Activated naive CD8-positive, alpha-beta T cell (primary cell): ENCODE data around the gene RABGAP1L.
"Not testable (repeated sequence)": the region's sequence is repeated elsewhere in the genome, so short reads cannot be mapped to it uniquely, and the experiment has no call there.

ENCODE experiments used
- H3K27ac Mint-ChIP-seq: one replicate; pipeline ENCODE4 v1.8.0; 2021; ENCODE audit warnings: mixed read lengths
- H3K27me3 Mint-ChIP-seq: one replicate; pipeline ENCODE4 v1.8.0; 2021; ENCODE audit warnings: mixed read lengths
- H3K36me3 Mint-ChIP-seq: one replicate; pipeline ENCODE4 v1.8.0; 2021; ENCODE audit warnings: mixed read lengths
- H3K4me1 Mint-ChIP-seq: one replicate; pipeline ENCODE4 v1.8.0; 2021; ENCODE audit warnings: low read depth, mixed read lengths
- H3K4me3 Mint-ChIP-seq: one replicate; pipeline ENCODE4 v1.8.0; 2021; ENCODE audit warnings: mild to moderate bottlenecking, mixed read lengths
- H3K9me3 Mint-ChIP-seq: one replicate; pipeline ENCODE4 v1.8.0; 2021; ENCODE audit warnings: low read depth, mixed read lengths

Gene RABGAP1L

DNA sequence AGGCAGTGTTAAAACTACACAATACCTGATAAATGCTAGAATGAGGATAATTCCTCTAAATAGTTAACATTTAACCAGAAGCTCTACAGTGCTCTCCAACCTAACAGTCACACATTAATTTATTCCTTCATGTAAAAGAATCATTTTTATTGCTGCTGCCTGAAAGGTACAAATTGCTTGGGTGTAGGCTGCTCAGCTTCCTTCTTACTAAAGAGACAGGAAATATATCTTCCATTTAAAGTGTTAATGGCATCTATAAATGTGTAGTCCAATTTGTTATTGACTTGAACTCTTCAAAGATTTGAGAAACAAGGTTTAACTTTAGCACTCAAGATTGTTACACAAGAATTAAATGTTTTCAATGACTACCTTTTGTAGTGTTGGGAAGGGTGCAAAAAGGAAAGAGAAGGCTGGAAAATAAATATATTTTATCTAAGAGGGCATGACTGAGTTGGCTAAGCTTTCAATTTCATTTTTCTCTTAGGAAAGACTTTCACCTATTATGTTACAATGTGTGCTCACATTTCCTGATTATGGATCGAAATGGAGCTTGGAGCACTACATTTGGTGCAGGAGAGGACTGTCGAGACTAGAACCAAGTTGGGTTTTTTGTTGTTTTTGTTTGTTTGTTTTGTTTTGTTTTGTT, 734.9 kb downstream of the RABGAP1L start:
- H3K9me3 Mint-ChIP-seq: no peaks in the 10 kb centered on the region
- H3K36me3 Mint-ChIP-seq: peaks cover 19% of the 10 kb centered on the region
- H3K4me3 Mint-ChIP-seq: no peak overlapping the region
- H3K4me1 Mint-ChIP-seq: peaks cover 7% of the 10 kb centered on the region
- no peak overlapping the region for H3K27ac Mint-ChIP-seq
- H3K27me3 Mint-ChIP-seq: no peaks in the 10 kb centered on the region

DNA sequence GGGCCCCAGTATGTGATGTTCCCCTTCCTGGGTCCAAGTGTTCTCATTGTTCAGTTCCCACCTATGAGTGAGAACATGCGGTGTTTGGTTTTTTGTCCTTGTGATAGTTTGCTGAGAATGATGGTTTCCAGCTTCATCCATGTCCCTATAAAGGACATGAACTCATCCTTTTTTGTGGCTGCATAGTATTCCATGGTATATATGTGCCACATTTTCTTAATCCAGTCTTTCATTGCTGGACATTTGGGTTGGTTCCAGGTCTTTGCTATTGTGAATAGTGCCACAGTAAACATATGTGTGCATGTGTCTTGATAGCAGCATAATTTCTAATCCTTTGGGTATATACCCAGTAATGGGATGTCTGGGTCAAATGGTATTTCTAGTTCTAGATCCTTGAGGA, 736.3 kb downstream of the RABGAP1L start:
- H3K4me1 Mint-ChIP-seq, H3K27ac Mint-ChIP-seq, H3K4me3 Mint-ChIP-seq, H3K27me3 Mint-ChIP-seq, H3K9me3 Mint-ChIP-seq: not testable (repeated sequence)
- peaks cover 27% of the 10 kb centered on the region for H3K36me3 Mint-ChIP-seq

DNA sequence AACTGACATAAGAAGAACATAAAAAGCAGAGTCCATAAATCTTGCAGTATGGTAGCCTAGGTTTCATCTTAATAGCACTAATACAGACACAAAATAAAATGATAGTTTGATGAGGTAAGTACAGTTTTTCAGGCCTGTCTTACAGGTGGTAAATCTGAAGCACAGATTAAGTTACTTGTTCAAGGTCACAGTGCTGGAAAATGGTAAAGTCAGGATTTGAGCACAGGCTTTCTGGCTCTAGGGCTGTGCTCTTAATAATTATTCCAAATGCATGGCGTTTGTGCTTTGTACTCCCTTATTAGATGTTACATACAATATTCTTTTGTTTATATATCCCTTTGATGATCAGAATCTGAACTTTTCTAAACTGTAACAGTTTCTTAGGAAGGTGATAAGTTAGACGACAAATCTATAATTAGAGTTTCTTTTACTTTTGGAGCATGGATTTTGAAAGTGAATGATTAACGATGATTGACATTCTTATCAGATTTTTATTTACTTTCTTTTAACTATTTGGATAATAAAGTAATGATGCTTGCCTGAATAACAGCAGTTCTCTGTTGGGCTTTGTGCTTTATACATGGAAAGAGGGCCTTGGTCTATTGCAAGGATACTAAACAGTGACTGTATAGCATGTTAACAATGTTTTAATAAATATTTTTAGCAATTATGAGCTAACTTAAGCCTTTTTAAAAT, 738.9 kb downstream of the RABGAP1L start:
- H3K4me1 Mint-ChIP-seq: peaks cover 7% of the 10 kb centered on the region
- no peaks in the 10 kb centered on the region for H3K27me3 Mint-ChIP-seq
- no peak overlapping the region for H3K27ac Mint-ChIP-seq
- no peak overlapping the region for H3K4me3 Mint-ChIP-seq
- H3K9me3 Mint-ChIP-seq: no peaks in the 10 kb centered on the region
- peaks cover 30% of the 10 kb centered on the region for H3K36me3 Mint-ChIP-seq

DNA sequence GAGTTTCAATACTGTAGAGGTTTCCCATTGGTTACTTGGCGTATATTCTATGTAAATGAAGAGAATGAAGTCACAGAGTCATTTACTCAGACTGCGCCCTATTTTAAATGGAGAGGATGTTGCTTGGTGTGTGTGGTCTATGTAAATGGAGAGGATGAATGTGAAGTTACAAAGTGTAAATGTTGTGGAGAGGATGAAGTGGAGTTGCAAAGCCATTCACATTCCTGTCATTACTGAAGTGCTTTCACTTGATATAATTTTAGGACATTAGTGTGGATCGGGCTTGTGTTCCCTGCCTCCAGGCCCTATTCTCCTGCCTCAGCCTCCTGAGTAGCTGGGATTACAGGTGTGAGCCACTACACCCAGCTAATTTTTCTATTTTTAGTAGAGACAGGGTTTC, 741.0 kb downstream of the RABGAP1L start:
- no peaks in the 10 kb centered on the region for H3K27me3 Mint-ChIP-seq
- H3K9me3 Mint-ChIP-seq: peaks cover 5% of the 10 kb centered on the region
- H3K4me3 Mint-ChIP-seq: no peak overlapping the region
- H3K4me1 Mint-ChIP-seq: no peaks in the 10 kb centered on the region
- H3K36me3 Mint-ChIP-seq: peaks cover 31% of the 10 kb centered on the region
- H3K27ac Mint-ChIP-seq: no peak overlapping the region

DNA sequence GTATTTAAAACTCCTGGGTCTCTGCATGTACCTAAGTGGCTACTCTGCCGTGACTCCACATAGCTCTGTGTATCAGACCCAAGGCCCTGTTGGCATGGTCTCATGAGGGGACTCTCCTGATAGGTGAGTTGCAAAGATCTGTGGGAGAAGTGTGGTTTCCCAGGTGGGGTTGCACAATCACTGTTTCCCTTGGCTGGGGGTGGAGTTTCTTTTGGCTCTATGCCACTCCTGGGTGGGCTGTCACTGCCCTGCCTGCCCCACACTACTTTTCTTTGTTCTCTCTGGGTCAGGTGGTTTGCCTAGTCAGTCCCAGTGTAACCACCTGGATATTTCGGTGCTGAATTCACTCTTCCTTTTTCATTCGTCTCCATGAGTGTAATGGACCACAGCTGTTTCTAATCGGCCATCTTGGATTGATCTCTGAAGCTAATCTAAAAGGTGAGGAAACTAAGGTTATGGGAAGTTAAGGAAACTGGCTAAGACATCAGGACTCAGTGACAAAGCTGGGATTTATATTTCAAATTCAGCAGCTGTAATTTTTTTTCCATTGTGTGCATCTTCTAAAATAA, 743.3 kb downstream of the RABGAP1L start:
- no peak overlapping the region for H3K4me3 Mint-ChIP-seq
- H3K27me3 Mint-ChIP-seq: no peaks in the 10 kb centered on the region
- H3K27ac Mint-ChIP-seq: no peak overlapping the region
- no peaks in the 10 kb centered on the region for H3K4me1 Mint-ChIP-seq
- H3K9me3 Mint-ChIP-seq: peaks cover 5% of the 10 kb centered on the region
- peaks cover 33% of the 10 kb centered on the region for H3K36me3 Mint-ChIP-seq

DNA sequence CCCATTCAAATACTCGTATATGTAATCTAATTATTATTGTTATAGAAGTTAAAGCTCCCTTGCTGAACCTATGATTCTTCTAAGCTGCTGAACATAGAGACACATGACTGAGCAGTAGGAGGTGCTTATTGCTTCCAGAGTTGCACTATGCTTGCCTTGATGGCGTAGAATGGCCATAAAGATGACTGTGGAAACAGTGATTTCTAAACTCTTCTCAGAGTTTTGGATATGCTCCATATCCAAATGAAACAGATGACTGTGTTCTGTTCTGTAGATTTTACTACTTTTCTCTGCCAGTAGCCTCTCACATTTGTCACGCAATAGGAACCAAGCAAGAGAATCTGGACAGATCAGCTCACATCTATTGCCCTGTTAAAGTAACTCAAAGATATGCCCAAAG, 752.3 kb downstream of the RABGAP1L start:
- H3K27me3 Mint-ChIP-seq: no peaks in the 10 kb centered on the region
- H3K9me3 Mint-ChIP-seq: no peaks in the 10 kb centered on the region
- H3K4me1 Mint-ChIP-seq: peaks cover 23% of the 10 kb centered on the region
- H3K4me3 Mint-ChIP-seq: no peak overlapping the region
- peaks cover 9% of the 10 kb centered on the region for H3K36me3 Mint-ChIP-seq
- H3K27ac Mint-ChIP-seq: peak overlapping the region; percentile 61

DNA sequence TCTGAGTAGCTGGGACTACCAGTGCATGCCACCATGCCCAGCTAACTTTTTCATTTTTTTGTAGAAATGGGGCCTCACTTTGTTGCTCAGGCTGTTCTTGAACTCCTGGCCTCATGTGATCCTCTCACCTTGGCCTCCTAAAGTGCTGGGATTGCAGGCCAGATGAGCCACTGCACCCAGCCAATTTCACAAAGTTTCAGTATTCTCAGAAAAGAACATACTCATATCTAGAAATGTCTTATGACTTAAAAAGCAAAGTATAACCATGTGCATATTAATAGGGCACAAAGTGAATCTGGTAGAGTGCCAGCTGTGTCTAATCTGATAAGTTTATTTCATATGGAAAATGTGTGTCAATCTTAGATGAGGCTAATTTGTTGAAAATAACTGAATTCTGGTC, 752.9 kb downstream of the RABGAP1L start:
- no peak overlapping the region for H3K4me3 Mint-ChIP-seq
- H3K27me3 Mint-ChIP-seq: no peaks in the 10 kb centered on the region
- peaks cover 5% of the 10 kb centered on the region for H3K36me3 Mint-ChIP-seq
- H3K27ac Mint-ChIP-seq: peak overlapping the region; percentile 61
- H3K4me1 Mint-ChIP-seq: peaks cover 24% of the 10 kb centered on the region
- no peaks in the 10 kb centered on the region for H3K9me3 Mint-ChIP-seq

DNA sequence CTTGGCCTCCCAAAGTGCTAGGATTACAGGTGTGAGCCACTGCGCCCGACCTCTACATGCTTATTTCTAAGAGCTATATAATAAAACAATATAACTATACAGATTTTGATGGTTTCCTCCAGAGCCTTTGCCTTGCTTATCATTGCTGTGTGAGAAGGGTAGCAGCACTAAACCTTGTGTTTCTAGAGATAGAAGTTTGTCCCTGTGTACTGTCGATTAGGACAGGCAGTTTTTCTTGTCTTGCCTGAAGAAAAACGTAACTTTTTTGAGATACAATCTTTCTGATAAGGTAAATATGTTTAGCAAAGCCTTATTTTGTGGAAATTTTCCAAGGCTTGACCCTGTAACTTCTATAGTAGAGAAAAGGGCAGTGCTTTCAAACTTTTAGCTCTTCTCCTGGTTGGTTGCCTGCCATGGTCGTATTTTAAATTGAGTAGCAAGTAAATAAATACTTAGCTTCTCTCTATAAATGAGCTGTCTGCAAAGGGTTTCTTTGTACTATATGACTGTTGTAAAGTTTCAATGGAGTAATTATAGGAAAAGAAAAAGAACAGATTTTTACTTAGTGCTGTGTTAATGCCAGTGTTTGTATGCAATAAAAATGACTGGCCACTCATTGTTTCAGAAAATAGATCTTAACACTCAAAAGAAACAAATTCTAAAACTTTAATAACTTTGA, 754.0 kb downstream of the RABGAP1L start:
- H3K9me3 Mint-ChIP-seq: no peaks in the 10 kb centered on the region
- H3K27me3 Mint-ChIP-seq: no peaks in the 10 kb centered on the region
- no peak overlapping the region for H3K4me3 Mint-ChIP-seq
- H3K36me3 Mint-ChIP-seq: peaks cover 2% of the 10 kb centered on the region
- H3K4me1 Mint-ChIP-seq: peaks cover 24% of the 10 kb centered on the region
- peak overlapping the region; percentile 66 for H3K27ac Mint-ChIP-seq

DNA sequence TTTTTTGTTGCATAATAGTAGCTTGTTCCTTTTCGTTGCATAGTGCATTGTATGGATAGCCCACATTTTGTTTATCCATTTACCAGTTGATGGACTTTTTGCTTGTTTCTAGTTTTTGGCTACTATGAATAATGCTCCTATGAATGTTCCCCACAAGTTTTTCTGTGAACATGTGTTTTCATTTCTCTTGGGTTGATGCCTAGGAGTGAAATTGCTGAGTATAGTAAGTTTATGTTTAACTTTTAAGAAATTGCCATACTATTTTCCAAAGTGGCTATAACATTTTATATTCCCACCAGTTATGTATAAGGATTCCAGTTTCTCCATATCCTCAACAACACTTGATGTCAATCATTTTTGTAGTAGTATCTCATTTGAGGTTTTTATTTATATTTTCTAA, 755.7 kb downstream of the RABGAP1L start:
- Mint-ChIP-seq H3K27ac (peak overlapping the region; percentile 4), H3K27me3 (no peaks in the 10 kb centered on the region), H3K9me3 (peaks cover 1% of the 10 kb centered on the region), H3K36me3 (peaks cover 4% of the 10 kb centered on the region), H3K4me3 (no peak overlapping the region), H3K4me1 (peaks cover 18% of the 10 kb centered on the region)

DNA sequence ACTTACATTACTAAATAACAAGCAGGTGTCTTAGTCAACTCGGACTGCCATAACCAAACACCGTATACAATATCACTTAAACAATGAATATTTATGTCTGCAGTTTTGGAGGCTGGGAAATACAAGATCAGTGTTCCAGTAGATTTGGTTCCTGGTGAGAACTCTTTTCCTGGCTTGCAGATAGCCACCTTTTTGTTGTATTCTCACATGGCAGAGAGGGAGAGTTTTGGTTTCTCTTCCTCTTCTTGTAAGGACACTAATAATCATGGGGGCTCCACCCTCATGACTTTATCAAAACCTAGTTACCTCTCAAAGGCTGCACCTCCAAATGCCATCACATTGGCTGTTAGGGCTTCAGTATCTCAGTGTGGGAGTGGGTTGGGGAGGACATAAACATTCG, 757.5 kb downstream of the RABGAP1L start:
- Mint-ChIP-seq H3K36me3 (peaks cover 9% of the 10 kb centered on the region), H3K27me3 (no peaks in the 10 kb centered on the region), H3K9me3 (peaks cover 5% of the 10 kb centered on the region), H3K4me3 (no peak overlapping the region), H3K27ac (no peak overlapping the region), H3K4me1 (peaks cover 14% of the 10 kb centered on the region)

DNA sequence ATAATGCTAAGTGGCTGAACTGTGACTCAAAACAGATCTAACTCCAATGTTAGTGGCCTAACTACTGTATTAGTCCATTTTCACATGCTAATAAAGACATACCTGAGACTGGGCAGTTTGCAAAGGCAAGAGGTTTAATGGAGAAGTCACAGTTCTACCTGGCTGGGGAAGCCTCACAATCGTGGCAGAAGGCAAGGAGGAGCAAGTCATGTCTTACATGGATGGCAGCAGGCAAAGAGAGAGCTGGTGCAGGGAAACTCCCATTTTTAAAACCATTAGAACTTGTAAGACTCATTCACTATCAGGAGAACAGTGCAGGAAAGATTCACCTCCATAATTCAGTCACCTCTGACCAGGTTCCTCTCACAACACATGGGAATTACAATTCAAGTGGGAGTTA, 760.8 kb downstream of the RABGAP1L start:
- peaks cover 10% of the 10 kb centered on the region for H3K9me3 Mint-ChIP-seq
- H3K36me3 Mint-ChIP-seq: peaks cover 14% of the 10 kb centered on the region
- no peak overlapping the region for H3K4me3 Mint-ChIP-seq
- no peak overlapping the region for H3K27ac Mint-ChIP-seq
- H3K4me1 Mint-ChIP-seq: peaks cover 7% of the 10 kb centered on the region
- no peaks in the 10 kb centered on the region for H3K27me3 Mint-ChIP-seq

DNA sequence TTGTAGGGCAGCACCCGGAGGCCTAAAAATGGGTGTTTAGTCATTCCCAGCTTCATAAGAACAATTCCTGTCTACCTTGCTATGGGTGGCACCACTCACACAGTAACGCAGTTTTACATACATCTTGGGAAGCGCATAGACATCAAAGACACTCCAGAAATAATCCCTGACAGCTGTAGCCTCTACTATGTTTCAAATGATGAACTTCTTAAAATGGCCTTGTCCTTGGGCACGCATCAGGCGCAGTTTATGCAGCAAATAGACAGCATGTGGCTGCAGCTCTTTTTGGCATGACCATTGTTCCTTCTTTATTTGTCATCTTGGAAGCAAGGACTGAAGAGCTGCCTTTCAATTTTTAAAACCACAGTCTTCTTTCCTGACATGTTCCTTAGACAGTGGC, 762.8 kb downstream of the RABGAP1L start:
- Mint-ChIP-seq H3K4me3 (no peak overlapping the region), H3K9me3 (peaks cover 10% of the 10 kb centered on the region), H3K27me3 (no peaks in the 10 kb centered on the region), H3K36me3 (peaks cover 16% of the 10 kb centered on the region), H3K4me1 (no peaks in the 10 kb centered on the region), H3K27ac (no peak overlapping the region)

DNA sequence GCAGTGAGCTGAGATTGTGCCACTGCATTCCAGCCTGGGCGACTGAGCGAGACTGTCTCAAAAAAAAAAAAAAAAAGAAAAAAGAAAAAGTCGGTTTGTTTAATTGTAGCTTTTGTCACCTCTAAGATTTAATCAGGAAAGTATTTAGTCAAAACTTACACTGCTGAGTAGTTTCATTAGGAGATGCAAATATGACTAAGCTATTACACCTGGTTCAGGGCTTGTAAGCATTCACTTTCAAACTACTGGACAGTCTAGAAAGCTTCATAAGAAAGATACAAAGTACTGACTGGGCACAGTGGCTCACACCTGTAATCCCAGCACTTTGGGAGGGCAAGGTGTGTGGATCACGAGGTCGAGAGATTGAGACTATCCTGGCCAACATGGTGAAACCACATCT, 764.5 kb downstream of the RABGAP1L start:
- Mint-ChIP-seq H3K27ac (no peak overlapping the region), H3K9me3 (peaks cover 10% of the 10 kb centered on the region), H3K36me3 (peaks cover 19% of the 10 kb centered on the region), H3K27me3 (no peaks in the 10 kb centered on the region), H3K4me1 (no peaks in the 10 kb centered on the region), H3K4me3 (no peak overlapping the region)

DNA sequence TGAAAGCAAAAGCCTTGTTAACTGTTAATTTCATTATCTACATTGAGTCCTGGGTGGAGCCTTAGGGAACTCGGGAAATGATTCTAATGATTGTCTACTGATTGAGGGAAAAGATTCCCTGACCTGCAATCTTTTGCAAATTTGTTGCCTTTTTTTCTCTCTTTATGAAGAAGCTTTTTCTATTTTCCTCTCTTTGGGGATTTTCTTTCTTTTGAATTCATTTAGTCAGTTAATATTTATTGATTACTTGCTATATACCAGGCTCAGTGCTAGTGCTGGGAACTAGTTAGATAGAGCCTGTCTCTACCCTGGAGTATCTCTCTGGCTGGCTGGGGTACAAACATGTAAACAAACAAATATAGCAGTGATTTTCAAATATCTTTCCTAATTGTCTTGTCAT, 769.2 kb downstream of the RABGAP1L start:
- no peak overlapping the region for H3K4me3 Mint-ChIP-seq
- H3K27me3 Mint-ChIP-seq: no peaks in the 10 kb centered on the region
- no peaks in the 10 kb centered on the region for H3K4me1 Mint-ChIP-seq
- peaks cover 12% of the 10 kb centered on the region for H3K36me3 Mint-ChIP-seq
- H3K27ac Mint-ChIP-seq: no peak overlapping the region
- peaks cover 5% of the 10 kb centered on the region for H3K9me3 Mint-ChIP-seq

DNA sequence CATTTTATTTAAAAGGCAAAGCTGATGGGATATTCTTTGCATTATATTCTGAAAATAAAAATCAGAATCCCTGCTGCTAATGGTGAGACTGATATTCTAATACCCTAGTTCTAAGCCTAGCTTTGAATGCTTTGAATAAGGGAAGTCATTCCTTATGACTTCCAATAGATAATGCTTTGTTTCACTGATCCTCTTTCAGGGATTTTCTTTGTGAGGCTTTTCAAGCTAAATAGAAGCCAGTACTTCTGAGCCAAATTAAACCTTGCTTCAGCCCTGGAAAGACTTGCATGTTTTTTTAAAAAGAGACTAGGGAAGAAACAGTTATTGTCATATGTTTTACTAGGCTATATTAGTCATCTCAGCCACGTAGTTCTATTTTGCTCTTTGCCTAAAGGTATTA, 771.9 kb downstream of the RABGAP1L start:
- Mint-ChIP-seq H3K4me1 (no peaks in the 10 kb centered on the region), H3K27ac (no peak overlapping the region), H3K9me3 (no peaks in the 10 kb centered on the region), H3K4me3 (no peak overlapping the region), H3K27me3 (no peaks in the 10 kb centered on the region), H3K36me3 (peaks cover 3% of the 10 kb centered on the region)
